B cell (primary cell): ENCODE data around the gene NOTCH1.

Experiments used
- EZH2 ChIP-seq: IDR thresholded peaks from 2 replicates; pipeline ENCODE4 v1.6.1; 2012; ENCODE audit warnings: borderline replicate concordance, low read depth, mild to moderate bottlenecking, moderate library complexity, low read length; ENCODE audit not compliant: insufficient read depth, poor library complexity, severe bottlenecking
- TF ChIP-seq, protein P1 (sequence below): fragments of 200-600 bp; IDR thresholded peaks from one replicate; pipeline ENCODE4 v1.8.0; 2022; ENCODE audit warnings: antibody characterized with exemption, mild to moderate bottlenecking

DNA sequence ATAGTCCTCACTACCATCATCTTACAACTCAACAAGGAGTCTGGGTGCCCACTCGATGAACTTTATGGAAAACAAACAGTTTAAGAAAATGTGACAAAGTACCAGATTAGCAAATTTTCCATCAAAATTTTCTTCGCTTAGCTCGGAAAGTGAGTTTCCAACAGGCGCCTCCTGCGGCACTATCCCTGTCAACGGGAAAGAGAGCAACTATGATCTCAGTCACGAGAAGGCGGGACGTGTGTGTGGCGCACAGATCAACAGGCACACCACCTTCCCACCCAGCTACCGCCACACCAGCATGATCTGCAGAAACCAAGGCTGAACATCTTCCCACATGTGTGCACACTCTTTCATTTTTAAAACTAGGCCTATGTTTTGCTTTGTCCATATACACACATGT lies 92.5 kb downstream of the NOTCH1 start:
- TF ChIP-seq, protein P1, sequence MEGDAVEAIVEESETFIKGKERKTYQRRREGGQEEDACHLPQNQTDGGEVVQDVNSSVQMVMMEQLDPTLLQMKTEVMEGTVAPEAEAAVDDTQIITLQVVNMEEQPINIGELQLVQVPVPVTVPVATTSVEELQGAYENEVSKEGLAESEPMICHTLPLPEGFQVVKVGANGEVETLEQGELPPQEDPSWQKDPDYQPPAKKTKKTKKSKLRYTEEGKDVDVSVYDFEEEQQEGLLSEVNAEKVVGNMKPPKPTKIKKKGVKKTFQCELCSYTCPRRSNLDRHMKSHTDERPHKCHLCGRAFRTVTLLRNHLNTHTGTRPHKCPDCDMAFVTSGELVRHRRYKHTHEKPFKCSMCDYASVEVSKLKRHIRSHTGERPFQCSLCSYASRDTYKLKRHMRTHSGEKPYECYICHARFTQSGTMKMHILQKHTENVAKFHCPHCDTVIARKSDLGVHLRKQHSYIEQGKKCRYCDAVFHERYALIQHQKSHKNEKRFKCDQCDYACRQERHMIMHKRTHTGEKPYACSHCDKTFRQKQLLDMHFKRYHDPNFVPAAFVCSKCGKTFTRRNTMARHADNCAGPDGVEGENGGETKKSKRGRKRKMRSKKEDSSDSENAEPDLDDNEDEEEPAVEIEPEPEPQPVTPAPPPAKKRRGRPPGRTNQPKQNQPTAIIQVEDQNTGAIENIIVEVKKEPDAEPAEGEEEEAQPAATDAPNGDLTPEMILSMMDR = no peak
- TF ChIP-seq EZH2 = no peak
